Ureter (tissue), 1 donor: ENCODE results near the gene AP1M2. TPM values are rescaled to one million over a fixed set of nuclear protein-coding genes. Genes with fewer than 3 reads are reported as not detected.
"Not testable (repeated sequence)": the region's sequence is repeated elsewhere in the genome, so short reads cannot be mapped to it uniquely, and the experiment has no call there.

Experiments used
- DNase-seq: peaks from one replicate; pipeline ENCODE4 v3.0.0-alpha.2; 2020; ENCODE audit warnings: low spot score
- total RNA-seq: library from RNA; stranded (reverse); gene quantifications from one replicate; pipeline ENCODE4 v1.2.4, GENCODE V29; 2023
- donor health status: DM: yes; HTN: yes; CAD: no.

Gene AP1M2
- total RNA-seq, 1 donor from 2014 or later, result 81.4 TPM

- DNase-seq, result no peak
Observed at GRCh38 chr19:10601999-10602329, 14.9 kb upstream of the AP1M2 start.

GRCh38 chr19:10600149-10600548, 13.0 kb upstream of the AP1M2 start:
- DNase-seq, result no peak

DNA sequence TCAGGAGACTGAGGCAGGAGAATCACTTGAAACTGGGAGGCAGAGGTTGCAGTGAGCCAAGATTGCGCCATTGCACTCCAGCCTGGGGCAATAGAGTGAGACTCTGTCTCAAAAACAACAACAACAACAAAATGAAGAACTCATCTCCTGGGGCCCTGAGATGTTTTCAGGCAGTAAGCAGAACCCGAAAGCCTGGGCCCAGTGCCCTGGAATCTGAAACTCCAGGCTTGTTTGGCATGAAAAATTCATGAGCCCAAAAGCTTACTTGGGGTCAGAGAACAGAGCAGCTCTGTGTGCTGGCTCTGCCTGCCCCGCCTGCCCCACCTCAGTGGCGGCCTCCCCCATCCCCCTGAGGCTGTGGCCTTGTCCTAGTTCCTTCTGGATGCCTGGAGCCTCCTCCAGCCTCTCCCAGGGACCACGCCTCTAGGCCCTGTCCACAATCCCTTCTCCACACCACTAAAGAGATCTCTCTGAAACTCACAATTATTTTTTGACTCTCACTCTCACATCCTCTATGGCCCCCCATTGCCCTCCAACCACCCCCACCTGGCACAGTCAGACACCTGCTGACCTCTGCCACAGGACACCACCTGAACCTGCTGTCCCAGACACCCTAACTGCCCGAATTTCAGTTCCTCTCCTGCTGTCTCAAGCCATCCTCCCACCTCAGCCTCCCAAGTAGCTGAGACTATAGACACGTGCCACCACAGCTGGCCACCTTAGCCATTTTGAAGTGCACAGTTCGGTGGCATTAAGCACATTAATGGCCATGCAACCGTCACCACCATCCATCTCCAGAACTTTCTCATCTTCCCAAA, 6.9 kb upstream of the AP1M2 start:
- DNase-seq, result no peak

DNA sequence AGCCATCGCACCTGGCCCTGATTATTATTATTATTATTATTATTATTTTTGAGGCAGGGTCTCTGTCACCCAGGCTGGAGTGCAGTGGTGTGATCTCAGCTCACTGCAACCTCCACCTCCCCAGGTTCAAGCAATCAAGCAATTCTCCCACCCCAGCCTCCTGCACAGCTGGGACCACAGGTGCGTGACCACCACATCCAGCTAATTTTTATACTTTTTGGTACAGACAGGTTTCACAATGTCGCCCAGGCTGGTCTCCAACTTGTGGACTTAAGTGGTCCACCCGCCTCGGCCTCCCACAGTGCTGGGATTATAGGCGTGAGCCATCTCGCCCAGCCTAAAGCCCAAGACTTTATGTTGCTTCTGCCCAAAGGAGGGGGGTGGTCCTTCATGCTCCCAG, 6.0 kb upstream of the AP1M2 start:
- DNase-seq, result no peak

GRCh38 chr19:10587839-10588150, 683 bp upstream of the AP1M2 start:
- DNase-seq, result no peak

DNA sequence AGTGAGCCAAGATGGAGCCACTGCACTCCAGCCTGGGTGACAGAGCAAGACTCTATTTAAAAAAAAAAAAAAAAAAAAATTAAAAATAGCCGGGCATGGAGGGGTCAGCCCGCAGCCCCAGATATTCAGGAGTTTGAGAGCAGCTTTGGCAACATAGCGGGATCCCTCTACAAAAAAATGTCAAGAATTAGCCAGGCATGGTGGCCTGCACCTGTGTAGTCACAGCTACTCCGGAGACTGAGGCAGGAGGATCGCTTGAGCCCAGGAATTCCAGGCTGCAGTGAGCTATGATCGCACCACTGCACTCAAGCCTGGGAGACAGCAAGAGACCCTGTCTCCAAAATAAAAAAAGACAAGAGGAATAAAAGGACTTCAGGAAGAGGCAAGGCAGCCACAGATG, 716 bp downstream of the AP1M2 start:
- no peak for DNase-seq

DNA sequence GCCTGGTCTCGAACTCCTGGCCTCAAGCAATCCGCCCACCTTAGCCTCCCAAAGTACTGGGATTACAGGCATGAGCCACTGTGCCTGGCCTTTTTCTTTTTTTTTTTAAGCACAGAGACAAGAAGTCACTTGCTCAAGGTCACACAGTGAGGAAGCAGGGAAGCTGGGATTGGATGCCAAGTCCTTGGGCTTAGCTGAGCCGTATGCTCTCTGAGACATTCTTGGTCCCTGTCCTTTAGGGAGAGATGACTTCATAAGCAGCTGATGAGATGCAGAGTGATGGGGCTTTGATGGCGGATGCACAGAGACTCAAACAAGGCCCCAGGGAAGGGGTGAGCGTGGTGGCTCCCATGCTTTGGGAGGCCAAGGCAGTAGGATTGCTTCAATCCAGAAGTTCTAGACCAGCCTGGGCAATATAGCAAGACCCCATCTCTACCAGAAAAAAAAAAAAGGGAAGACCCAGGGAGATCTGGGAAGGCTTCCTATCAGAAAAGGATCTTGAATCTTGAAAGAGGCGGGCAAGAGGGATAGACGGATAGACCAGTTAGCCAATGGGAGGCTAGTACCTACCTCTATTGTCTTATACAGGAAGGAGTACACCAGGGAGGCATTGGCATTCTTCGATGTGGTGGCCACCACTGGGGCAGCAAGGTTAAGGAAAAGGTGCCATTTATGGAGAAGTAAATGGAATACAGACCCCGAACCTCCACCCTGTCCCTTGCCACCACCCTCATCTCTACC, 3.9 kb downstream of the AP1M2 start:
- DNase-seq, result no peak

DNA sequence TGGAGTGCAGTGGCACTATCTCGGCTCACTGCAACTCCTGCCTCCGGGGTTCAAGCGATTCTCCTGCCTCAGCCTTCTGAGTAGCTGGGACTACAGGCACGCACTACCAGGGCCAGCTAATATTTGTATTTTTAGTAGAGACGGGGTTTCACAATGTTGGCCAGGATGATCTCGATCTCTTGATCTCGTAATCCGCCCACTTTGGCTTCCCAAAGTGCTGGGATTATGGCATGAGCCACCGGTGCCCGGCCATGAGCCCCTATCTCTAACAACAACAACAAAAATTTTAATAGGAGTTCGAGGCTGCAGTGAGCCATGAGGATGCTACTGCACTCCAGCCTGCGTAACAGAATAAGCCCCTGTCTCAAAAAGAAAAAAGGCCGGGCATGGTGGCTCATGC, 5.0 kb downstream of the AP1M2 start:
- DNase-seq, result no peak

GRCh38 chr19:10580979-10581631, 6.0 kb downstream of the AP1M2 start:
- DNase-seq, result peak; percentile 89

DNA sequence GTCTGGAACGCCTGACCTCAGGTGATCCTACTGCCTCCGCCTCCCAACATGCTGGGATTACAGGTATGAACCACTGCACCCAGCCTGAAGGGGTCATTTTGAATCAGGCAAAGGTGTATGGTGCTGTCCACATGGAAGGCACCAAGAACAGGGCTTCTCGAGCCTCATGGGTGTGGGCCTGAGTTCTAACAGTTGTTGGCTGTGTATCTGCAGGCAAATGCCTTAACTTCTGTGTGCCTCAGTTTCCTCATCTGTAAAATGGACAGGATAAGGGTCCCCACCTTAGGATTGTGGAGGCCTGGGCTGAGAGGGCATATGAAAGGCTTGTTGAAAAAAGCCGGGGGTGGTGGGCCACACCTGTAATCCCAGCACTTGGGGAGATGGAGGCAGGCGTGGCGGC, 9.2 kb downstream of the AP1M2 start:
- no peak for DNase-seq

- no peak for DNase-seq
Observed at GRCh38 chr19:10575011-10575716, 11.9 kb downstream of the AP1M2 start.

DNA sequence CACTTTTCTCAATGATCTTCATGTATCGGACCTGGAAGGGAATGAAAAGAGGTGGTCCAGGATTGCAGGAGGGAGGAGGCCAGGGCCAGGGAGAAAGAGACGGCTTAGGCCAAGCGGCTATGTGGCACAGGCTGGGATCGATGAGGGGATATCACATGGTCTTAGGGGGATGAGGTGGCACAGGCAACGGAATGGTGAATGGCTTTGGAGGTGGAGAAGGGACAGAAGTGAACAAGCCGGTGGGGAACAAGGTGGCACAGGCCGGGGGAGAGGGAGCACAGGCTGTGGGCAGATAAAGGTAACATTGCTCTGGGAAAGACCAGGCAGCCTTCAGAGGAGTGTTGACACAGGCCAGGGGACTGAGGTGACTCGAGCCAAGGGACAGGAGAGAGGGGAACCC, 12.7 kb downstream of the AP1M2 start:
- no peak for DNase-seq

GRCh38 chr19:10573793-10574192, 13.3 kb downstream of the AP1M2 start:
- not testable (repeated sequence) for DNase-seq

GRCh38 chr19:10568826-10569651, 18.1 kb downstream of the AP1M2 start, which contains the start of gene CDKN2D:
Gene CDKN2D (minus strand): TSS chr19:10568979. CDS start chr19:10568653, 326 bp downstream.
- peak; percentile 99 for DNase-seq

- DNase-seq, result no peak
Observed at GRCh38 chr19:10568062-10568825, 18.9 kb downstream of the AP1M2 start.

- DNase-seq, result no peak
Observed at GRCh38 chr19:10567656-10568055, 19.5 kb downstream of the AP1M2 start.

GRCh38 chr19:10566658-10567410, 20.3 kb downstream of the AP1M2 start:
- DNase-seq, result no peak

DNA sequence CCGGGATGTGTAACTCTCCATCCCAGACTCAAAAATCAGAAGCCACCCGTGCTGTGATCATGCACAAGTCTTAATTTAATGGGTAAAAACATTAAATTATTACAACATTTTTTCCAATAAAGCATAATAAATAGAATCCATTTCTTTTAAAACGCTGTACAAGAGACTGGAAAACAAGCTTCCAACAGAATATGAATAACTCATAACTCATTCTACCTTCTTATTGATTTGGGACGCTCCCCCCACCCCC, 20.8 kb downstream of the AP1M2 start:
- no peak for DNase-seq

DNA sequence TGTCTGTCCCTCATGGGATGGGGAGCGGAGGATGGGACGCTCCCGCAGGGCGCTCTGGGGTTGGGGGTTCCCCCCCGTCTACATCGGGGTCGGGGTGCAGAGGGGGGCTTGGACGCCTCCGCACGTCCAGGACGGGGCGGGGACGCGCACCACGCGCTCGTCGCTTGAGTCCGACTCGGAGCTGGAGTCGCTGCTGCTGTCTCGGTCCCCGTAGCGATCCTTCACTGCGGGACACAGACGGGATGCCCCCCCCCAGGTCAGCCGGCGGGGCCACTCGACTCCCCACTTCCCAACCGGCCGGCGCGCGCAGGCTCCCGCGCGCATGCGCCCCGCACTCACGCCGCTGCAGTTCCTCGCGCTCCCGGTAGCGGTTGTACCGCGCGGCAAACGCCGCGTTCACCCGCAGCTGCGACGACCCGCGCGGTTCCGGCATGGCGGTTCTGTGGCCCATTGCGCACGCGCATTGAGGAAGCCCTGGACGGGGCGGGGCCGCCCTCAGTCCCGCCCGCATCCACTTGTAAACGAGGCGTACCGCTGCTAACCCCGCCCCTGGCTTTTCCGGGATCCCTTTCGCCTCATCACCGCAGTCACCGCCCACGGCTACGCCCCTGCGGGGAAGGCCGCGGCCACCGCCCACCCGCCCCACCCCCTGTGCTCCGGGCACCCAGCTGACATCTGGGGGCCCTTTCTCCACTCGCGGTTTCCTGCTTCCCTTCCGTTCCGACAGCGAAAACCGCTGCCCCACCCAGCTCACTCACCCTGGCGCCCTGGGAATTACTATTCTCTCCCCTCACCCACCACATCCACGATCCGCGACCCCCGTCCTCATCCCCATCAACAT, 21.3 kb downstream of the AP1M2 start, which contains the start of gene KRI1:
KRI1 (minus strand) TSS at position 444 of the 841 bp plus-strand sequence; CDS start at position 433, 11 bp downstream.
- DNase-seq, result peak; percentile 98
